ENCODE results near the gene PTCD1. TPM values are rescaled to one million over a fixed set of nuclear protein-coding genes. Genes with fewer than 3 reads are reported as not detected.

The PTCD1 gene
- total RNA-seq, 1 experiment from 2014 or later, result 7.6 TPM

DNA sequence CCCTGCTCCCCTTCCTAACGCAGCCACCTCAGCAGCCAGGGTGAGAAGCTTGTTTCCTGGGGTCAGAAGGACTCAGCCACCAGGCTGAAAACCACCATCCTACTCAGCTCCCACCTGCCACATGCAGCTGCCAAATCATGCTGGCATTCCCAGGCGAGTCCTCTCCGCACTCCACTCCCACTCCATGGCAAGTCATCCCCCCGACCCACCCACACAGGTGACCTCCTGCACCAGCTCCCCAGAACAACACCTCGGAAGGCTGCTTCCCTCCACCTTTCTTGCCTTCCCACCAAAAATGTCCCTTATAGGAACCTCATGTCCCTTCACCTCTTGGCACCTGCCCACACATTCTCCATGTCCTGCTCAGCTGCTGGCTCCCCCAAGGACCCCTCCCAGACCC lies 34.8 kb downstream of the PTCD1 start:
- no peaks in the 10 kb centered on the region for H3K27me3 Mint-ChIP-seq (ENCODE audit: unreplicated experiment)
- intact Hi-C loops (cut with micrococcal nuclease; ENCODE audit: unreplicated experiment), result no loop called here
- peaks cover 4% of the 10 kb centered on the region for H3K4me1 Mint-ChIP-seq (ENCODE audit: low read depth, unreplicated experiment)
- H3K9me3 Mint-ChIP-seq (ENCODE audit: low read depth, unreplicated experiment), result no peaks in the 10 kb centered on the region
- TF ChIP-seq, protein P1, sequence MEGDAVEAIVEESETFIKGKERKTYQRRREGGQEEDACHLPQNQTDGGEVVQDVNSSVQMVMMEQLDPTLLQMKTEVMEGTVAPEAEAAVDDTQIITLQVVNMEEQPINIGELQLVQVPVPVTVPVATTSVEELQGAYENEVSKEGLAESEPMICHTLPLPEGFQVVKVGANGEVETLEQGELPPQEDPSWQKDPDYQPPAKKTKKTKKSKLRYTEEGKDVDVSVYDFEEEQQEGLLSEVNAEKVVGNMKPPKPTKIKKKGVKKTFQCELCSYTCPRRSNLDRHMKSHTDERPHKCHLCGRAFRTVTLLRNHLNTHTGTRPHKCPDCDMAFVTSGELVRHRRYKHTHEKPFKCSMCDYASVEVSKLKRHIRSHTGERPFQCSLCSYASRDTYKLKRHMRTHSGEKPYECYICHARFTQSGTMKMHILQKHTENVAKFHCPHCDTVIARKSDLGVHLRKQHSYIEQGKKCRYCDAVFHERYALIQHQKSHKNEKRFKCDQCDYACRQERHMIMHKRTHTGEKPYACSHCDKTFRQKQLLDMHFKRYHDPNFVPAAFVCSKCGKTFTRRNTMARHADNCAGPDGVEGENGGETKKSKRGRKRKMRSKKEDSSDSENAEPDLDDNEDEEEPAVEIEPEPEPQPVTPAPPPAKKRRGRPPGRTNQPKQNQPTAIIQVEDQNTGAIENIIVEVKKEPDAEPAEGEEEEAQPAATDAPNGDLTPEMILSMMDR (IDR thresholded peaks at IDR 0.05; ENCODE audit: unreplicated experiment), result no peak
- no peak overlapping the region for H3K27ac Mint-ChIP-seq (ENCODE audit: unreplicated experiment)
- DNase-seq, result no peak
- BruUV-seq (replicated peaks), result no TSS peak
- H3K36me3 Mint-ChIP-seq (ENCODE audit: insufficient read depth, unreplicated experiment), result peaks cover 65% of the 10 kb centered on the region
- no peak overlapping the region for H3K4me3 Mint-ChIP-seq (ENCODE audit: low read depth, unreplicated experiment)
- CTCF ChIA-PET, result no interaction called here

DNA sequence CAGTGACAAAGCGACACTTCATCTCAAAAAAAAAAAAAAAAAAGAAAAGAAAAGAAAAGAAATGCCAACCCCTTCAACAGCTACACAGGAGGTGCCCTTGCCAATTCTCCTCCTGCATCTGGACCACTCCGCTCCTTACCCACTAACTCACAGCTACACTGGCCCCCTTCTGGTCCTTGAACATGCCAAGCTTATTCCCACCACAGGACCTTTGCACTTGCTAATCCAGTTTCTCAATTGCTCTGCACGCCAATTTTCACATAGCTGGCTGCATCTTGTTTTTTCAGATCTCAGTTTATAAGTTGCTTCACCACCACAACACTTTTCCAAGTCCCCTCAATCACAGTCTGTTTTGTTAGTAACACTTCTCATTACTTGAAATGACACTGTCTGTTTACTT lies 35.7 kb downstream of the PTCD1 start:
- no TSS peak for BruUV-seq (replicated peaks)
- Mint-ChIP-seq H3K27me3 (ENCODE audit: unreplicated experiment) (no peaks in the 10 kb centered on the region), H3K9me3 (ENCODE audit: low read depth, unreplicated experiment) (no peaks in the 10 kb centered on the region), H3K36me3 (ENCODE audit: insufficient read depth, unreplicated experiment) (peaks cover 65% of the 10 kb centered on the region), H3K4me3 (ENCODE audit: low read depth, unreplicated experiment) (no peak overlapping the region), H3K4me1 (ENCODE audit: low read depth, unreplicated experiment) (peaks cover 8% of the 10 kb centered on the region), H3K27ac (ENCODE audit: unreplicated experiment) (no peak overlapping the region)
- TF ChIP-seq, protein P1 (IDR thresholded peaks at IDR 0.05; ENCODE audit: unreplicated experiment), result no peak
- intact Hi-C loops (cut with micrococcal nuclease; ENCODE audit: unreplicated experiment), result no loop called here
- CTCF ChIA-PET, result no interaction called here
- DNase-seq, result no peak

DNA sequence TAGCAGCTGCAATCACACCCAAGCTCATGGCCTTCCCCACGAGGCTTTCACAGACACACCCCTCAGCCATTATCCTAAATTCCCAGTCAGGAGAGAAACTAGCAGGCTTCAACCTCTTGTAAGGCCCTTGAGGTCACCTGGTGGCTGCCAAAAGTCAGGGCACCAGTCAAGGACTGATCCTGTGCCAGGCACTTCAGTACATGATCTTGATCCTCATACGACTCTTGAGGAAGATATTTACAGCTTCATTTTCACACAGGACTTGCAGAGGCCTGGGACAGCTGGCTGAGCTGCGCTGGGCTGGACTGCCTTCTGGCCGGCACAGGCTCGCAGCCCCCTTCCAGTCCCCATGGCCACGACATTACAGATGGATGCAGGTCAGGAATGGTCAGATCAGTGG lies 39.0 kb downstream of the PTCD1 start:
- no peaks in the 10 kb centered on the region for H3K27me3 Mint-ChIP-seq (ENCODE audit: unreplicated experiment)
- H3K4me1 Mint-ChIP-seq (ENCODE audit: low read depth, unreplicated experiment), result peaks cover 8% of the 10 kb centered on the region
- CTCF ChIA-PET, result interaction anchor here (1.0 kb wide), 1 partner anchor 9 kb away, joined by 3 read pairs; the partner anchor contains the start of genes BUD31 and PDAP1
- DNase-seq, result no peak
- no peak overlapping the region for H3K4me3 Mint-ChIP-seq (ENCODE audit: low read depth, unreplicated experiment)
- H3K27ac Mint-ChIP-seq (ENCODE audit: unreplicated experiment), result no peak overlapping the region
- intact Hi-C loops (cut with micrococcal nuclease; ENCODE audit: unreplicated experiment), result no loop called here
- BruUV-seq (replicated peaks), result no TSS peak
- TF ChIP-seq, protein P1 (IDR thresholded peaks at IDR 0.05; ENCODE audit: unreplicated experiment), result no peak
- H3K36me3 Mint-ChIP-seq (ENCODE audit: insufficient read depth, unreplicated experiment), result peaks cover 73% of the 10 kb centered on the region
- no peaks in the 10 kb centered on the region for H3K9me3 Mint-ChIP-seq (ENCODE audit: low read depth, unreplicated experiment)

DNA sequence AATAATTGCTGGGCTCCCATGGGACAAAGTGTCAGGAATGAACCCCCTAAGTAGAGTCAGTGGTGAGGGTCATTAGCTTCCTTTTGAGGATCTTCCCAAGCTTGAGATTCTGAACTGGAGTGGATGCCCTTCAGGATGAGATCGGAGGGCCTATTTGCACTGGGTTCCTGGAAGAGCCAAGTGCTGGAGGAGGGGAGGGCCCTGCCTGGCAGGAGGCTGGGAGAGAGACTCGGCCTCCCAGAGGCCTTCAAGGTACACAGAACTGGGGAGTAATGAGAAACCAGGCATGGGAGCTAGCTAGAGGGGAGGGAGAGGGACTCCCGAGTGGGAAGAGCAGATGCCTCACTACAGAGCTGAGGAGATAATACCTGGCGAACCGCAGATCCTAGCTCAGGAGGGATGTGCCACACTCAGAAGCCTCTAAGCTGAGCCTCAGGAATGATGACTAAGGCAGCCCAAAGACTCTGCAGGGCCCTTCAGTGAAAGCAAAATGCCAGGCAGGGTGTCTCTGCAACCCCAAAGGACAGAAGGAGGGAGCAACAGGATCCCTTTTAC lies 39.6 kb downstream of the PTCD1 start:
- Mint-ChIP-seq H3K4me1 (ENCODE audit: low read depth, unreplicated experiment) (peaks cover 8% of the 10 kb centered on the region), H3K27me3 (ENCODE audit: unreplicated experiment) (no peaks in the 10 kb centered on the region), H3K27ac (ENCODE audit: unreplicated experiment) (peak overlapping the region; percentile 14), H3K9me3 (ENCODE audit: low read depth, unreplicated experiment) (no peaks in the 10 kb centered on the region), H3K36me3 (ENCODE audit: insufficient read depth, unreplicated experiment) (peaks cover 73% of the 10 kb centered on the region), H3K4me3 (ENCODE audit: low read depth, unreplicated experiment) (no peak overlapping the region)
- DNase-seq, result no peak
- TF ChIP-seq, protein P1 (IDR thresholded peaks at IDR 0.05; ENCODE audit: unreplicated experiment), result no peak
- intact Hi-C loops (cut with micrococcal nuclease; ENCODE audit: unreplicated experiment), result no loop called here
- CTCF ChIA-PET, result interaction anchor here (1.0 kb wide), 1 partner anchor 10 kb away, joined by 3 read pairs; the partner anchor contains the start of genes BUD31 and PDAP1
- no TSS peak for BruUV-seq (replicated peaks)
